H1 (cell line): ENCODE measurements around the gene NOXRED1. TPM values are rescaled to one million over a fixed set of nuclear protein-coding genes. Genes with fewer than 3 reads are reported as not detected.

Experiments
- CTCF ChIA-PET: fragments of 300-600 bp; sonication (Branson Sonifier 250); formaldehyde crosslinking; loops from one replicate; lab custom pipeline; 2021; ENCODE audit not compliant: partially characterized antibody; lab: Charles Lee
- POLR2A ChIA-PET: fragments of 300-600 bp; sonication (Branson Sonifier 250); formaldehyde crosslinking; loops from one replicate; lab custom pipeline; 2021; ENCODE audit warnings: inconsistent platforms; ENCODE audit not compliant: partially characterized antibody; lab: Charles Lee
- DNase-seq, 2 experiments: peaks; one replicate each; pipeline versions ENCODE4 v3.0.0 to v3.0.0-alpha.2; 2010 to 2022; ENCODE audit warnings: low spot score in 2 of 2, low read depth in 1 of 2, mixed read lengths in 1 of 2
- FAIRE-seq: peaks from 2 replicates; lab custom pipeline; 2011; peaks lifted over from hg19 to GRCh38; lab: Jason Lieb, UNC
- H2AFZ ChIP-seq: 2 replicates; pipeline ENCODE4 v1.8.1; 2012; ENCODE audit warnings: low read length, inconsistent platforms
- H2AK5ac ChIP-seq: 2 replicates; pipeline ENCODE4 v1.6.1; 2013; ENCODE audit warnings: low read depth, low read length
- H2BK120ac ChIP-seq: replicated peaks from 2 replicates; pipeline ENCODE3; 2013; ENCODE audit warnings: low read depth, low read length, inconsistent platforms
- H2BK12ac ChIP-seq: 2 replicates; pipeline ENCODE4 v1.6.1; 2013; ENCODE audit warnings: low read depth, low read length
- H2BK15ac ChIP-seq: 2 replicates; pipeline ENCODE4 v1.6.1; 2013; ENCODE audit warnings: low read length
- H2BK20ac ChIP-seq: 2 replicates; pipeline ENCODE4 v1.6.1; 2013; ENCODE audit warnings: low read length
- H2BK5ac ChIP-seq: 2 replicates; pipeline ENCODE4 v1.6.1; 2013; ENCODE audit warnings: low read depth, low read length
- H3K14ac ChIP-seq: 2 replicates; pipeline ENCODE4 v1.6.1; 2013; ENCODE audit warnings: inconsistent platforms; ENCODE audit not compliant: insufficient read length
- H3K18ac ChIP-seq: 2 replicates; pipeline ENCODE4 v1.6.1; 2013; ENCODE audit warnings: low read length; ENCODE audit errors: extremely low read depth
- H3K23ac ChIP-seq: 2 replicates; pipeline ENCODE4 v1.6.1; 2013; ENCODE audit warnings: inconsistent platforms; ENCODE audit not compliant: insufficient read length
- H3K23me2 ChIP-seq: 2 replicates; pipeline ENCODE4 v1.6.1; 2013; ENCODE audit warnings: low read depth, low read length
- H3K27ac ChIP-seq: 2 replicates; pipeline ENCODE4 v1.6.1; 2011; ENCODE audit warnings: low read depth, low read length, inconsistent platforms
- H3K27me3 ChIP-seq, 4 experiments: replicated peaks in 1 of 4; 1 replicate in 1 of 4; 2 replicates in 3 of 4; pipeline versions ENCODE4 v1.6.1 to v1.8.1; 2011 to 2013; ENCODE audit warnings: low read length in 3 of 4, mild to moderate bottlenecking in 3 of 4, inconsistent platforms in 2 of 4, mixed read lengths in 2 of 4, moderate library complexity in 1 of 4; ENCODE audit not compliant: control insufficient read depth in 3 of 4, insufficient read depth in 3 of 4; ENCODE audit errors: extremely low read depth in 1 of 4
- H3K36me3 ChIP-seq, 4 experiments: 2 replicates each; pipeline versions ENCODE4 v1.6.1 to v1.8.1; 2011 to 2013; ENCODE audit warnings: mild to moderate bottlenecking in 4 of 4, low read length in 3 of 4, moderate library complexity in 2 of 4, control low read depth in 1 of 4, inconsistent platforms in 1 of 4; ENCODE audit not compliant: insufficient read depth in 4 of 4, control insufficient read depth in 2 of 4
- H3K4ac ChIP-seq: replicated peaks from 2 replicates; pipeline ENCODE3; 2013; ENCODE audit warnings: low read length, low read depth, mixed read lengths, inconsistent platforms; ENCODE audit not compliant: insufficient read length
- H3K4me1 ChIP-seq, 4 experiments: replicated peaks in 1 of 4; 1 replicate in 1 of 4; 2 replicates in 3 of 4; pipeline versions ENCODE4 v1.6.1 to v1.8.1; 2011 to 2013; ENCODE audit warnings: low read length in 3 of 4, inconsistent platforms in 2 of 4, mixed read lengths in 1 of 4; ENCODE audit not compliant: insufficient read depth in 4 of 4, control insufficient read depth in 3 of 4
- H3K4me2 ChIP-seq, 2 experiments: 2 replicates each; pipeline versions ENCODE4 v1.6.1 to v1.8.1; 2011 to 2013; ENCODE audit warnings: low read depth in 2 of 2, low read length in 2 of 2, control low read depth in 1 of 2, inconsistent platforms in 1 of 2, mild to moderate bottlenecking in 1 of 2; ENCODE audit not compliant: insufficient read depth in 1 of 2
- H3K4me3 ChIP-seq, 4 experiments: fragments of 200-600, 300-600 bp in 1 of 4; sonication (generic), shearing (Covaris generic), sonication (Bioruptor Twin) in 1 of 4; 2 replicates each; pipeline versions ENCODE4 v1.5.1 to v1.8.1; 2011 to 2016; ENCODE audit warnings: low read length in 4 of 4, low read depth in 3 of 4, control low read depth in 2 of 4, inconsistent platforms in 2 of 4, mild to moderate bottlenecking in 2 of 4, mixed read lengths in 1 of 4, moderate library complexity in 1 of 4; ENCODE audit not compliant: insufficient read depth in 2 of 4; ENCODE audit errors: extremely low read depth in 1 of 4
- H3K56ac ChIP-seq: replicated peaks from 2 replicates; pipeline ENCODE3; 2013; ENCODE audit warnings: low read depth, mild to moderate bottlenecking, mixed read lengths, low read length, inconsistent platforms; ENCODE audit not compliant: insufficient read length
- H3K79me1 ChIP-seq: 2 replicates; pipeline ENCODE4 v1.6.1; 2013; ENCODE audit warnings: low read depth, low read length, control low read depth
- H3K79me2 ChIP-seq, 2 experiments: 2 replicates each; pipeline versions ENCODE4 v1.6.1 to v1.8.1; 2012 to 2013; ENCODE audit warnings: low read length in 2 of 2, mild to moderate bottlenecking in 2 of 2, inconsistent platforms in 1 of 2; ENCODE audit not compliant: insufficient read depth in 2 of 2, control insufficient read depth in 1 of 2
- H3K9ac ChIP-seq, 4 experiments: replicated peaks in 1 of 4; 1 replicate in 1 of 4; 2 replicates in 3 of 4; pipeline versions ENCODE4 v1.6.1 to v1.8.1; 2011 to 2013; ENCODE audit warnings: low read depth in 3 of 4, low read length in 3 of 4, control low read depth in 2 of 4, mild to moderate bottlenecking in 2 of 4, moderate library complexity in 2 of 4, inconsistent platforms in 1 of 4; ENCODE audit errors: extremely low read depth in 1 of 4
- H3K9me3 ChIP-seq, 2 experiments: 2 replicates each; pipeline versions ENCODE4 v1.6.1 to v1.8.1; 2012 to 2013; ENCODE audit warnings: mild to moderate bottlenecking in 2 of 2, moderate library complexity in 2 of 2, control low read depth in 1 of 2, inconsistent platforms in 1 of 2, low read depth in 1 of 2, low read length in 1 of 2, mixed read lengths in 1 of 2; ENCODE audit not compliant: insufficient read depth in 2 of 2
- H4K20me1 ChIP-seq, 2 experiments: replicated peaks in 1 of 2; 2 replicates each; pipeline versions ENCODE3 to v1.8.1; 2011 to 2013; ENCODE audit warnings: inconsistent platforms in 2 of 2, low read length in 2 of 2, mild to moderate bottlenecking in 1 of 2; ENCODE audit not compliant: insufficient read depth in 2 of 2, control insufficient read depth in 1 of 2
- H4K5ac ChIP-seq: 2 replicates; pipeline ENCODE4 v1.6.1; 2013; ENCODE audit warnings: low read length, low read depth, mixed read lengths, inconsistent platforms; ENCODE audit not compliant: insufficient read length
- H4K8ac ChIP-seq: 2 replicates; pipeline ENCODE4 v1.8.0; 2013; ENCODE audit warnings: mild to moderate bottlenecking, moderate library complexity, low read length, inconsistent platforms; ENCODE audit not compliant: insufficient read depth; ENCODE audit errors: extremely low read depth
- H4K91ac ChIP-seq: replicated peaks from 2 replicates; pipeline ENCODE3; 2013; ENCODE audit warnings: low read length, mixed read lengths, inconsistent platforms; ENCODE audit not compliant: insufficient read length
- BCL11A ChIP-seq, 2 experiments: IDR thresholded peaks; one replicate each; pipeline ENCODE4 v1.6.1; 2011; ENCODE audit warnings: low read depth in 2 of 2, low read length in 2 of 2, mild to moderate bottlenecking in 2 of 2
- CBX8 ChIP-seq: fragments of 300-800, 300-1000 bp; sonication (generic); IDR thresholded peaks from 2 replicates; pipeline ENCODE4 v1.7.1; 2016; ENCODE audit warnings: low read depth, low read length, borderline replicate concordance
- CHD2 ChIP-seq: IDR thresholded peaks from 2 replicates; pipeline ENCODE4 v1.6.1; 2012; ENCODE audit warnings: low read length, improper control_type of control experiment
- GTF2F1 ChIP-seq: IDR thresholded peaks from 2 replicates; pipeline ENCODE4 v1.6.1; 2012; ENCODE audit warnings: low read depth, low read length, improper control_type of control experiment, borderline replicate concordance
- HDAC2 ChIP-seq, 2 experiments: fragments of 300-600 bp in 1 of 2; sonication (generic) in 1 of 2; IDR thresholded peaks; 2 replicates each; pipeline ENCODE4 v1.6.1; 2011 to 2012; ENCODE audit warnings: low read depth in 2 of 2, low read length in 2 of 2, mild to moderate bottlenecking in 2 of 2, moderate library complexity in 2 of 2, borderline replicate concordance in 1 of 2, inconsistent platforms in 1 of 2
- JUND ChIP-seq: IDR thresholded peaks from 2 replicates; pipeline ENCODE4 v1.6.1; 2011; ENCODE audit warnings: mild to moderate bottlenecking, improper control_type of control experiment, low read length
- SIX5 ChIP-seq: IDR thresholded peaks from 2 replicates; pipeline ENCODE4 v1.6.1; 2011; ENCODE audit warnings: mild to moderate bottlenecking, low read depth, low read length
- SUZ12 ChIP-seq: fragments of 200-600 bp; sonication (generic); IDR thresholded peaks from 2 replicates; pipeline ENCODE4 v1.6.1; 2012; ENCODE audit warnings: mild to moderate bottlenecking, inconsistent platforms, low read length, moderate library complexity, mixed read lengths
- WGBS, 2 experiments: shearing (Covaris generic) in 1 of 2; methylation state at CpG; one replicate each; pipeline versions ENCODE4 v1.1.6 to v1.1.7; 2013 to 2015; ENCODE audit warnings: low lambda C conversion rate in 2 of 2, mixed read lengths in 2 of 2, inconsistent platforms in 1 of 2, low coverage in 1 of 2, missing lambda C conversion rate in 1 of 2; ENCODE audit not compliant: insufficient replicate concordance in 2 of 2, insufficient coverage in 1 of 2, insufficient read length in 1 of 2; ENCODE audit errors: extremely low coverage in 1 of 2, missing lambda C conversion rate in 1 of 2; 5-methylcytosine and 5-hydroxymethylcytosine counted together
- polyA plus RNA-seq, 7 experiments: library from polyadenylated mRNA; depleted of rRNA in 3 of 7; stranded (reverse) in 5 of 7; unstranded in 2 of 7; fragments of >200 nt in 5 of 7; fragments of 200-250 nt in 2 of 7; gene quantifications; 1 replicate in 5 of 7; 2 replicates in 1 of 7; 4 replicates in 1 of 7; pipeline versions ENCODE4 v1.2.1 to v1.2.3, GENCODE V29; 2011 to 2013; ENCODE audit warnings: missing spikeins in 2 of 7, mixed read lengths in 2 of 7
- total RNA-seq: library from RNA; stranded (reverse); fragmentation: NEBNext Ultra II Directional; extraction: Animal tissue kit (Norgen Biotek cat#: 25700); gene quantifications from 2 replicates; pipeline ENCODE4 v1.2.1, GENCODE V29; 2021

The NOXRED1 gene
- total and polyA plus RNA-seq, 2 of the 8 experiments (the other 6 are each of a cell fraction or from before 2014, with no cell fraction given): 0.23 to 0.48 TPM

GRCh38 chr14:77469067-77469505 is 45.8 kb upstream of the NOXRED1 start:
- no peak overlapping the region for H3K27ac ChIP-seq
- CTCF ChIA-PET: interaction anchor here (0.6 to 3.9 kb wide), 4 partner anchors 10 to 82 kb away, joined by 3 to 32 read pairs (median 4); partner anchors contain the start of genes AHSA1 and VIPAS39
- TF ChIP-seq JUND (no peak), BCL11A (IDR thresholded peaks at IDR 0.05; ENCODE audit: low read depth in 2 of 2, low read length in 2 of 2) (no peak), CHD2 (no peak), SIX5 (no peak), HDAC2 (IDR thresholded peaks at IDR 0.05; ENCODE audit: borderline replicate concordance in 1 of 2, low read depth in 2 of 2, low read length in 2 of 2) (no peak), SUZ12 (no peak), CBX8 (no peak), GTF2F1 (no peak)

More at GRCh38 chr14:77469067-77469505, 45.8 kb upstream of the NOXRED1 start:
- no peak overlapping the region for H3K4ac ChIP-seq
- H3K23me2 ChIP-seq: no peaks in the 10 kb centered on the region
- H2AK5ac ChIP-seq: no peak overlapping the region
- no peak overlapping the region for H2BK5ac ChIP-seq
- 86% methylated on average over 12 of the region's 14 CpGs; no CpG with 5 or more reads in 1 of the 2 experiments for WGBS, 2 experiments
- FAIRE-seq (no peak), DNase-seq (no peak)
- peaks cover 19 to 55% (median 35%) of the 10 kb centered on the region in 4 experiments for H3K36me3 ChIP-seq
- H3K79me2 ChIP-seq: no peaks in the 10 kb centered on the region
- no peak overlapping the region for H2BK20ac ChIP-seq
- H3K4me2 ChIP-seq: no peak overlapping the region
- no peak overlapping the region for H3K4me3 ChIP-seq
- H2BK120ac ChIP-seq: no peak overlapping the region
- H4K20me1 ChIP-seq: peaks cover 0 to 3% of the 10 kb centered on the region in 2 experiments
- no peaks in the 10 kb centered on the region for H3K27me3 ChIP-seq
- no peak overlapping the region for H3K18ac ChIP-seq
- H3K56ac ChIP-seq: no peak overlapping the region
- H3K23ac ChIP-seq: no peak overlapping the region
- H3K9ac ChIP-seq: no peak overlapping the region
- H4K8ac ChIP-seq: 0 out of 2 replicates have a peak overlapping the region, but pooled peaks have one; percentile 35
- H3K79me1 ChIP-seq: no peaks in the 10 kb centered on the region
- H2BK15ac ChIP-seq: no peak overlapping the region
- no peaks in the 10 kb centered on the region for H3K9me3 ChIP-seq
- POLR2A ChIA-PET: interaction anchor here (1.0 to 1.6 kb wide), 3 partner anchors 10 to 12 kb away, joined by 3 to 6 read pairs (median 4); partner anchors contain the start of genes AHSA1 and VIPAS39
- no peak overlapping the region for H3K14ac ChIP-seq
- no peak overlapping the region for H2BK12ac ChIP-seq
- no peak overlapping the region for H2AFZ ChIP-seq
- peaks cover 0 to 6% (median 3%) of the 10 kb centered on the region in 4 experiments; a peak in 3 of 7 replicates for H3K4me1 ChIP-seq
- H4K91ac ChIP-seq: no peak overlapping the region
- no peak overlapping the region for H4K5ac ChIP-seq
